ENCODE measurements around the gene NDUFB4.
"Not testable (repeated sequence)": the region's sequence is repeated elsewhere in the genome, so short reads cannot be mapped to it uniquely, and the experiment has no call there.

NDUFB4 gene

GRCh38 chr3:120625159-120625586, 29.0 kb downstream of the NDUFB4 start:
- Histone ChIP-seq H2AFZ (ENCODE audit: low read depth) (no peak overlapping the region), H4K20me1 (ENCODE audit: insufficient read depth) (no peaks in the 10 kb centered on the region), H3K36me3 (ENCODE audit: insufficient read depth) (no peaks in the 10 kb centered on the region), H3K4me2 (no peak overlapping the region), H3K27me3 (ENCODE audit: insufficient read depth, low read depth) (no peaks in the 10 kb centered on the region), H3K9ac (no peak overlapping the region), H3K4me1 (ENCODE audit: low read depth, poor library complexity, severe bottlenecking) (no peaks in the 10 kb centered on the region), H3K4me3 (IDR thresholded peaks at IDR 0.05; ENCODE audit: insufficient read depth, low read depth, low read length) (no peak overlapping the region), H3K27ac (no peak overlapping the region), H3K79me2 (ENCODE audit: insufficient read depth, low read depth) (no peaks in the 10 kb centered on the region)
- TF ChIP-seq, protein P1, sequence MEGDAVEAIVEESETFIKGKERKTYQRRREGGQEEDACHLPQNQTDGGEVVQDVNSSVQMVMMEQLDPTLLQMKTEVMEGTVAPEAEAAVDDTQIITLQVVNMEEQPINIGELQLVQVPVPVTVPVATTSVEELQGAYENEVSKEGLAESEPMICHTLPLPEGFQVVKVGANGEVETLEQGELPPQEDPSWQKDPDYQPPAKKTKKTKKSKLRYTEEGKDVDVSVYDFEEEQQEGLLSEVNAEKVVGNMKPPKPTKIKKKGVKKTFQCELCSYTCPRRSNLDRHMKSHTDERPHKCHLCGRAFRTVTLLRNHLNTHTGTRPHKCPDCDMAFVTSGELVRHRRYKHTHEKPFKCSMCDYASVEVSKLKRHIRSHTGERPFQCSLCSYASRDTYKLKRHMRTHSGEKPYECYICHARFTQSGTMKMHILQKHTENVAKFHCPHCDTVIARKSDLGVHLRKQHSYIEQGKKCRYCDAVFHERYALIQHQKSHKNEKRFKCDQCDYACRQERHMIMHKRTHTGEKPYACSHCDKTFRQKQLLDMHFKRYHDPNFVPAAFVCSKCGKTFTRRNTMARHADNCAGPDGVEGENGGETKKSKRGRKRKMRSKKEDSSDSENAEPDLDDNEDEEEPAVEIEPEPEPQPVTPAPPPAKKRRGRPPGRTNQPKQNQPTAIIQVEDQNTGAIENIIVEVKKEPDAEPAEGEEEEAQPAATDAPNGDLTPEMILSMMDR (conservative IDR thresholded peaks at IDR 0.05; ENCODE audit: low read depth, low read length): no peak

DNA sequence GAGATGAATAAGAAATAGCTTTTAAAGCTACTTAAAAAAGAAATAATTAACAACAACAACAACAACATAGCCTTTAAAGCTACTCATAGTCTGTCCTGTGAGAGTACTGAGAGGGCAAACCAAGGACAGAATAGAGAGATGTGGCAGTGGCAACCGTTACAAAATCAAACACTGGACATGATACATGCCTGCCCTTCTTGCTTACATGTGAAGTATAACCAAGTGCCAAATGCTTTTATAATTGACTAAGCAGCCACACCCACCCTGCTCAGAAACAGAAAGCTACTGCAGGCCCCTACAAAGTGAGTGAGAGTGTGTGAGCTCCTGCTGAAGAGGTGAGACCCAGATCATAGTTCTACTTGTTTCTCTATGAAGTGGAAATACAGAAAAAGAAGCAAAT, 38.4 kb downstream of the NDUFB4 start:
- no peaks in the 10 kb centered on the region for H3K27me3 ChIP-seq (ENCODE audit: insufficient read depth, low read depth)
- no peak overlapping the region for H3K4me2 ChIP-seq
- H4K20me1 ChIP-seq (ENCODE audit: insufficient read depth): no peaks in the 10 kb centered on the region
- H3K27ac ChIP-seq: no peak overlapping the region
- TF ChIP-seq, protein P1 (conservative IDR thresholded peaks at IDR 0.05; ENCODE audit: low read depth, low read length): no peak
- no peak overlapping the region for H3K4me3 ChIP-seq (IDR thresholded peaks at IDR 0.05; ENCODE audit: insufficient read depth, low read depth, low read length)
- H3K36me3 ChIP-seq (ENCODE audit: insufficient read depth): no peaks in the 10 kb centered on the region
- no peaks in the 10 kb centered on the region for H3K4me1 ChIP-seq (ENCODE audit: low read depth, poor library complexity, severe bottlenecking)
- H2AFZ ChIP-seq (ENCODE audit: low read depth): no peak overlapping the region
- H3K79me2 ChIP-seq (ENCODE audit: insufficient read depth, low read depth): no peaks in the 10 kb centered on the region
- no peak overlapping the region for H3K9ac ChIP-seq

GRCh38 chr3:120636795-120637401, 40.8 kb downstream of the NDUFB4 start:
- Histone ChIP-seq H3K36me3 (ENCODE audit: insufficient read depth) (no peaks in the 10 kb centered on the region), H4K20me1 (ENCODE audit: insufficient read depth) (no peaks in the 10 kb centered on the region), H3K4me1 (ENCODE audit: low read depth, poor library complexity, severe bottlenecking) (no peaks in the 10 kb centered on the region), H2AFZ (ENCODE audit: low read depth) (no peak overlapping the region), H3K9ac (no peak overlapping the region), H3K79me2 (ENCODE audit: insufficient read depth, low read depth) (no peaks in the 10 kb centered on the region), H3K4me2 (no peak overlapping the region), H3K27ac (no peak overlapping the region), H3K27me3 (ENCODE audit: insufficient read depth, low read depth) (no peaks in the 10 kb centered on the region), H3K4me3 (IDR thresholded peaks at IDR 0.05; ENCODE audit: insufficient read depth, low read depth, low read length) (no peak overlapping the region)
- TF ChIP-seq, protein P1 (conservative IDR thresholded peaks at IDR 0.05; ENCODE audit: low read depth, low read length): no peak

GRCh38 chr3:120637851-120638559, 41.9 kb downstream of the NDUFB4 start:
- TF ChIP-seq, protein P1 (conservative IDR thresholded peaks at IDR 0.05; ENCODE audit: low read depth, low read length): no peak
- Histone ChIP-seq H3K4me1 (ENCODE audit: low read depth, poor library complexity, severe bottlenecking) (no peaks in the 10 kb centered on the region), H3K36me3 (ENCODE audit: insufficient read depth) (no peaks in the 10 kb centered on the region), H3K27me3 (ENCODE audit: insufficient read depth, low read depth) (no peaks in the 10 kb centered on the region), H3K4me2 (no peak overlapping the region), H2AFZ (ENCODE audit: low read depth) (no peak overlapping the region), H3K79me2 (ENCODE audit: insufficient read depth, low read depth) (no peaks in the 10 kb centered on the region), H3K4me3 (IDR thresholded peaks at IDR 0.05; ENCODE audit: insufficient read depth, low read depth, low read length) (no peak overlapping the region), H4K20me1 (ENCODE audit: insufficient read depth) (no peaks in the 10 kb centered on the region), H3K9ac (no peak overlapping the region), H3K27ac (no peak overlapping the region)

DNA sequence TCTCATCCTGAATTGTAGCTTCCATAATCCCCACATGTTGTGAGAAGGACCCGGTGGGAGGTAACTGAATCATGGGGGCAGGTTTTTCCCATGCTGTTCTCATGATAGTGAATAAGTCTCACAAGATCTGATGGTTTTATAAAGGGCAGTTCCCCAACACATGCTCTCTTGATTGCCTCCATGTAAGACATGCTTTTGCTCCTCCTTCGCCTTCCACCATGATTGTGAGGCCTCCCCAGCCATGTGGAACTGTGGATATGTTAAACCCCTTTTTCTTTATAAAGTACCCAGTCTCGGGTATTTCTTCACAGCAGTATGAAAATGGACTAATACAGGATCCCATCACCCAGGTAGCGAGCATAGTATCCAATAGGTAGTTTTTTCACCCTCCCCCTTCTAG, 42.7 kb downstream of the NDUFB4 start:
- H3K9ac ChIP-seq; H2AFZ ChIP-seq (ENCODE audit: low read depth); H3K27ac ChIP-seq; H3K36me3 ChIP-seq (ENCODE audit: insufficient read depth); H3K79me2 ChIP-seq (ENCODE audit: insufficient read depth, low read depth); H3K4me3 ChIP-seq (IDR thresholded peaks at IDR 0.05; ENCODE audit: insufficient read depth, low read depth, low read length); H3K4me2 ChIP-seq; H3K27me3 ChIP-seq (ENCODE audit: insufficient read depth, low read depth); H3K4me1 ChIP-seq (ENCODE audit: low read depth, poor library complexity, severe bottlenecking); H4K20me1 ChIP-seq (ENCODE audit: insufficient read depth): not testable (repeated sequence)

Measured in KMS-11 (cell line).